ENCODE data around the gene KXD1.
"Not testable (repeated sequence)": the region's sequence is repeated elsewhere in the genome, so short reads cannot be mapped to it uniquely, and the experiment has no call there.

The KXD1 gene

DNA sequence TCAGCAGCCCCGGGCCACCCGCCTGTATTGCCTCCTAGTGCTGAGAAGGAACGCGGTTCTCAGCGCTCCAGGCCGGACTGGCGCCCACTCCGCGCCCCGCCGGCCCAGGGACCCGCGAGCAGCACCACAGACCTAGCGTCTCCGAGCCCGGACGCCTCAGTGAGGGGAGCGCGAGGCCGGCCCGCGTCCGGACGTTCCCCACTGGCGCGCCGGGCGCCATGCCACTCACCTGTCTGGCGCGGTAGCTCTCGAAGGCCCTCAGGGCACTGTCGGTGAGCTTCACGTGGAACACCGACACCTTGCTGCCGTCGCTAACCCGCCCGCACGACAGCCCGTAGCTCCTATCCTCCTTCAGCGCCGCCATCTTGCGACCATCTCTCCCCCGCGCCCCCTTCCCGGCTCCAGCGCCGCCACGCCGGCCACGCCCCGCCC lies 36.0 kb upstream of the KXD1 start, which contains the start of gene ELL:
Gene ELL, minus strand, starts transcription at position 379 of the 432 bp plus-strand sequence. Its CDS starts 15 bp downstream, at position 364.
- Mint-ChIP-seq H3K4me1 (peaks cover 27% of the 10 kb centered on the region), H3K27me3 (ENCODE audit: low read depth, poor library complexity) (peaks cover 8% of the 10 kb centered on the region), H3K36me3 (ENCODE audit: low read depth) (no peaks in the 10 kb centered on the region), H3K4me3 (peak within 1 kb of the TSS; percentile 91), H3K9me3 (no peaks in the 10 kb centered on the region), H3K27ac (peak within 1 kb of the TSS; percentile 59)
- TF ChIP-seq, protein P1, sequence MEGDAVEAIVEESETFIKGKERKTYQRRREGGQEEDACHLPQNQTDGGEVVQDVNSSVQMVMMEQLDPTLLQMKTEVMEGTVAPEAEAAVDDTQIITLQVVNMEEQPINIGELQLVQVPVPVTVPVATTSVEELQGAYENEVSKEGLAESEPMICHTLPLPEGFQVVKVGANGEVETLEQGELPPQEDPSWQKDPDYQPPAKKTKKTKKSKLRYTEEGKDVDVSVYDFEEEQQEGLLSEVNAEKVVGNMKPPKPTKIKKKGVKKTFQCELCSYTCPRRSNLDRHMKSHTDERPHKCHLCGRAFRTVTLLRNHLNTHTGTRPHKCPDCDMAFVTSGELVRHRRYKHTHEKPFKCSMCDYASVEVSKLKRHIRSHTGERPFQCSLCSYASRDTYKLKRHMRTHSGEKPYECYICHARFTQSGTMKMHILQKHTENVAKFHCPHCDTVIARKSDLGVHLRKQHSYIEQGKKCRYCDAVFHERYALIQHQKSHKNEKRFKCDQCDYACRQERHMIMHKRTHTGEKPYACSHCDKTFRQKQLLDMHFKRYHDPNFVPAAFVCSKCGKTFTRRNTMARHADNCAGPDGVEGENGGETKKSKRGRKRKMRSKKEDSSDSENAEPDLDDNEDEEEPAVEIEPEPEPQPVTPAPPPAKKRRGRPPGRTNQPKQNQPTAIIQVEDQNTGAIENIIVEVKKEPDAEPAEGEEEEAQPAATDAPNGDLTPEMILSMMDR (IDR thresholded peaks at IDR 0.05), result no peak
- no peak for DNase-seq

DNA sequence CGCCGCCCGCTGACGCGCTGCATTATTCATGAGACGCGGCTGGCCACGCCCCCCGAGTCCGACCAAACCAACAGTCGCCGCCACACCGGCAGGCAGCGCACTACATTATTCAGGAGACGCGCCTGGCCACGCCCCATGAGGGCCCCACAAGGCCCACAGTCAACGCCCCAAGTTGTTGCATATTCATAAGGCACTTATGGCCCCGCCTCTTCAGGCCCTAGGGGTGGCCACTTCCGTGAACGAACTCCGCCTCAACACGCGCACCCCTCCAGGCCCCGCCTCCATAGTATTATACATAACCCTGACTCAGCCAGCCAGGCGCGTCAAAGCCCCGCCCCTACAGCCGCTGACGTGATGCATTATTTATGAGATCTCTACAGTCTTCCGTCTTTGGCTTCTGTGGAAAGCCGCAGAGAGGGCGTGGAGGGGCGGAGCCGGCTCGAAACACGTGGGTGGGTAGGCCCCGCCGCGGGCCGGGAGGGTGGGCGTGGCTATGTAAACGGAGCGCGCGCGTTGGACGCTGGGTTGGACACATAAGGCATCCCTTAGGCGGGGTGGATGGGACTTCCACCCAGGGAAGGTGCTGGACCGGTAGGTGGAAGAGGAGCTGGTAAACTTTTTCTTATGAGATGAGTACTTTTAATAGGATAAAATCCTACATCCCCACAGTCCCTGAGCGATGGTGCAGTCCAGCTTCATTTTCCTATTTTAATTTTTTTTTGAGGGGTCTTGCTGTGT lies 35.4 kb upstream of the KXD1 start:
- Mint-ChIP-seq H3K4me3 (peak overlapping the region; percentile 91), H3K4me1 (peaks cover 24% of the 10 kb centered on the region), H3K36me3 (ENCODE audit: low read depth) (no peaks in the 10 kb centered on the region), H3K27me3 (ENCODE audit: low read depth, poor library complexity) (peaks cover 8% of the 10 kb centered on the region), H3K27ac (peak overlapping the region; percentile 59), H3K9me3 (no peaks in the 10 kb centered on the region)
- peak; percentile 100 for DNase-seq
- TF ChIP-seq, protein P1 (IDR thresholded peaks at IDR 0.05), result no peak

DNA sequence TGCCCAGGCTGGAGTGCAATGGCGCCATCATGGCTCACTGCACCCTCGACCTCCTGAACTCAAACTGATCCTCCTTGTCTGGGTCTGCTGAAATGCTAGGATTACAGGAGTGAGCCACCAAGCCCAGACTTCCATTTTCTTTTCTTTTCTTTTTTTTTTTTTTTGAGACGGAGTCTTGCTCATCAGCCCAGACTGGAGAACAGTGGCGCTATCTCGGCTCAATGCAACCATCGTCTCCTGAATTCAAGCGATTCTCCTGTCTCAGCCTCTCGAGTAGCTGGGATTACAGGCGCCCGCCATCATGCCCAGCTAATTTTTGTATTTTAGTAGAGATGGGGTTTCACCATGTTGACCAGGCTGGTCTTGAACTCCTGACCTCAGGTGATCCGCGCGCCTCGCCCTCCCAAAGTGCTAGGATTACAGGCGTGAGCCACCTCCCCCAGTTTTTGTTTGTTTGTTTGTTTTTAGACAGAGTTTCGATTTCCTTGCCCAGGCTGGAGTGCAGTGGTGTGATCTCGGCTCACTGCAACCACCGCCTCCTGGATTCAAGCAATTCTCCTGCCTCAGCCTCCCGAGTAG lies 34.7 kb upstream of the KXD1 start:
- DNase-seq; H3K9me3 Mint-ChIP-seq; H3K27me3 Mint-ChIP-seq (ENCODE audit: low read depth, poor library complexity); H3K27ac Mint-ChIP-seq; H3K36me3 Mint-ChIP-seq (ENCODE audit: low read depth): not testable (repeated sequence)
- Mint-ChIP-seq H3K4me3 (peak overlapping the region; percentile 91), H3K4me1 (peaks cover 24% of the 10 kb centered on the region)

DNA sequence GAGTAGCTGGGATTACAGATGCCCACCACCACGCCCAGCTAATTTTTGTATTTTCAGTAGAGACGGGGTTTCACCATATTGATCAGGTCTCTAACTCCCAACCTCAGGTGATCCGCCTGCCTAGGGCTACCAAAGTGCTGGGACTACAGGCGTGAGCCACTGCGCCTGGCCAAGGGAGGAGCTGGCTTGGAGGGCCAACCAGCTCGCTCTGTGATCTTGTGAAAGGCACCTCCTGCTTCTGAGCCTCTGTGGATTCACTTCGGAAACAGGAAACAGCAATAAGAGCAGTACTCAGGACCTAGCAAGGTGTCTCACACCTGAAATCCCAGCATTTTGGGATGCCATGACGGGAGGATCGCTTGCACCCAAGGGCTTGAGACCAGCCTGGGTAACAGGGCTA lies 33.8 kb upstream of the KXD1 start:
- H3K27me3 Mint-ChIP-seq (ENCODE audit: low read depth, poor library complexity), result peaks cover 8% of the 10 kb centered on the region
- H3K36me3 Mint-ChIP-seq (ENCODE audit: low read depth), result no peaks in the 10 kb centered on the region
- H3K4me1 Mint-ChIP-seq, result peaks cover 24% of the 10 kb centered on the region
- H3K27ac Mint-ChIP-seq, result peak overlapping the region; percentile 25
- no peak for DNase-seq
- TF ChIP-seq, protein P1 (IDR thresholded peaks at IDR 0.05), result no peak
- no peaks in the 10 kb centered on the region for H3K9me3 Mint-ChIP-seq
- H3K4me3 Mint-ChIP-seq, result no peak overlapping the region

DNA sequence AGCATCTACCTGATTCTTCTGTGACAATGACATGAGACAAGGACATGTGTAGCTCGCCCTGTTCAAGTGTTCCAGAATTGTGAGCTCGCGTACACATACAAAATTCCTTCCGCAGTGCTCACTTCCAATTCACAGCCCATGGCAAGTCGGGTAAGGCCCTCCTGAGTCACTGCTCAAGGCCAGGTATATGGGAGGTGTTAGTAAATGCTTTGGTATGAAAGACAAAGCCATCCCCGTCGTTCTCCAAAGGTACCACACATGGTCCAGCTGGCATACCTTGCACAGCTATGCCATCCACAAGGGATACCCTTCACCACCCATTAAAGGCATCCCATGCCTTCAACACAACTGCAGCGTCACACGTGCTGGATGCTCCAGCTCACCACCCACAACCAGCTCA lies 31.4 kb upstream of the KXD1 start:
- peaks cover 3% of the 10 kb centered on the region for H3K4me1 Mint-ChIP-seq
- H3K27me3 Mint-ChIP-seq (ENCODE audit: low read depth, poor library complexity), result peaks cover 3% of the 10 kb centered on the region
- H3K9me3 Mint-ChIP-seq, result no peaks in the 10 kb centered on the region
- no peak for DNase-seq
- peak overlapping the region; percentile 86 for H3K27ac Mint-ChIP-seq
- TF ChIP-seq, protein P1 (IDR thresholded peaks at IDR 0.05), result no peak
- no peak overlapping the region for H3K4me3 Mint-ChIP-seq
- H3K36me3 Mint-ChIP-seq (ENCODE audit: low read depth), result peaks cover 2% of the 10 kb centered on the region

DNA sequence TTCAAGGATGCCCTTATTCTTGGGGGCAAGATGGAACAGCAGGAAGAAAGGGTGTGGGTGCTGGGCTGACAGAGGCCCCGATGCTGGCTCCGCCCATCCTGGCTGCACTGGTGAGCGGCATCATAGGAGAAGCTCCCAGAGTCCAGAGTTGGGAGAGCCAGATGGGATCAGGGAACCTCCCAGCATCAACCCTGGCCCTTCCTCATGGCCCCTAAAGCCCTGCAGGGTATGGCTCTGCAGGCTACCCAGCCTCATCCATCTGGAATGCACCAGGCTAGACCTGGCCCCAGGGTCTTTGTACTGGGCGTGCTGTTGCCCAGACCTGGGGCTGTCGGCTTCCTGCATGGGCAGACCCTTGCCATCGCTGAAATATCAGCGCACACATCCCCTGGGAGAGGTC lies 27.9 kb upstream of the KXD1 start:
- Mint-ChIP-seq H3K27ac (no peak overlapping the region), H3K4me3 (no peak overlapping the region), H3K9me3 (no peaks in the 10 kb centered on the region), H3K36me3 (ENCODE audit: low read depth) (peaks cover 20% of the 10 kb centered on the region), H3K27me3 (ENCODE audit: low read depth, poor library complexity) (no peaks in the 10 kb centered on the region), H3K4me1 (no peaks in the 10 kb centered on the region)
- TF ChIP-seq, protein P1 (IDR thresholded peaks at IDR 0.05), result no peak
- DNase-seq, result no peak
